ENCODE measurements around the gene NEDD8.
"Not testable (repeated sequence)": the region's sequence is repeated elsewhere in the genome, so short reads cannot be mapped to it uniquely, and the experiment has no call there.

NEDD8 gene

GRCh38 chr14:24216876-24217275, 15.3 kb downstream of the NEDD8 start:
- DNase-seq, result not testable (repeated sequence)

- DNase-seq, result no peak
These were observed 15.8 kb downstream of the NEDD8 start for GRCh38 chr14:24216345-24216699.

- peak; percentile 92 for DNase-seq
These were observed 16.4 kb downstream of the NEDD8 start, which contains the start of gene MDP1 for GRCh38 chr14:24215495-24216344. Gene MDP1 (minus strand): TSS chr14:24216066. CDS start chr14:24215955, 111 bp downstream.

- no peak for DNase-seq
These were observed 18.1 kb downstream of the NEDD8 start for GRCh38 chr14:24213866-24214662.

GRCh38 chr14:24212924-24213865, 19.0 kb downstream of the NEDD8 start, which contains the start of gene CHMP4A:
Gene CHMP4A (minus strand): TSS chr14:24213488. CDS start chr14:24213439, 49 bp downstream.
- peak; percentile 97 for DNase-seq

GRCh38 chr14:24211311-24211710, 20.9 kb downstream of the NEDD8 start:
- no peak for DNase-seq

GRCh38 chr14:24207625-24208024, 24.5 kb downstream of the NEDD8 start:
- DNase-seq, result no peak

GRCh38 chr14:24207104-24207551, 25.0 kb downstream of the NEDD8 start:
- DNase-seq, result no peak

- no peak for DNase-seq
These were observed 25.7 kb downstream of the NEDD8 start for GRCh38 chr14:24206260-24207103.

GRCh38 chr14:24204163-24205146, 27.7 kb downstream of the NEDD8 start:
- no peak for DNase-seq

- not testable (repeated sequence) for DNase-seq
These were observed 28.8 kb downstream of the NEDD8 start for GRCh38 chr14:24203249-24203886.

GRCh38 chr14:24202538-24202937, 29.6 kb downstream of the NEDD8 start:
- DNase-seq, result not testable (repeated sequence)

GRCh38 chr14:24198814-24199524, 33.2 kb downstream of the NEDD8 start:
- DNase-seq, result no peak

GRCh38 chr14:24197056-24197450, 35.1 kb downstream of the NEDD8 start:
- no peak for DNase-seq

- peak; percentile 64 for DNase-seq
These were observed 35.8 kb downstream of the NEDD8 start for GRCh38 chr14:24196071-24197055.

GRCh38 chr14:24195186-24196070, 36.7 kb downstream of the NEDD8 start, which contains the start of gene TM9SF1:
Gene TM9SF1 (minus strand): TSS chr14:24195441. CDS start chr14:24195019, 422 bp downstream.
- peak; percentile 89 for DNase-seq

- no peak for DNase-seq
These were observed 37.3 kb downstream of the NEDD8 start for GRCh38 chr14:24194873-24195185.
